ENCODE results near the gene CCDC40. TPM values are rescaled to one million over a fixed set of nuclear protein-coding genes. Genes with fewer than 3 reads are reported as not detected.

Gene CCDC40
- total RNA-seq, 1 experiment from 2014 or later, result 7.5 TPM

DNA sequence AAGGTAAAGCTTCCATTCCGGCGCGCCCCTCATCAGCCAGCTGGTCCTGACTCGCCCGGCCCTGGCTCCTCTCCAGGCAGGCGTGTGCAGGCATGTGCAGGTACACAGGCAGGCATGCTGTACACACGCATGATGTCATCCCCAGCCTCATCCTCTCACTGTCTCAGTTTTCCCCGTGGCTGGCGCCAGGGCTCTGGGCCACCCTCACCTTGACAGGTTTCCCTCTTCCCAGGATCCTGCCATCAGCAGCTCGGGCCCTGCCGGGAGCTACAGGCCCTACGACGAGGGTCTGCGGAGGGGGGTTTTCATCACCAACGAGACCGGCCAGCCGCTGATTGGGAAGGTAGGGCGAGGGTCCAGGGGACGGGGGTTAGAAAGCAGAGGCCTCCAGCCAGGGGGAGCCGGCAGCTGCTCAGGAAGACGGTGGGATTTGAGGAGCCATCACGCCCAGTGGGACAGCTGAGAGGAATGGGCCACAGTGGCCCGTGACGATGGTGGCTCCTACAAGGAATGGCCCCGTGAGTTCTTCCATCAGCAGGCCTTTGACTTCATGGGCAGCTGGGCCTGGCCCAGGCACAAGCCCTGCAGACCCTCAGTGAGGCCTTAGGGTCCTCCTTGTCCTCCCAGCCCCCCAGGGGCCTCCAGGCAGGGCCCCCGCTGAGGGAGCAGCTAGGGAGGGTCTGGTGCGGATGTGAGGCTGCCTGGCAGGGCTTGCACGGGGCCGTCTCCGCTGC is 73.4 kb downstream of the CCDC40 start:
- BruUV-seq (replicated peaks), result no TSS peak

DNA sequence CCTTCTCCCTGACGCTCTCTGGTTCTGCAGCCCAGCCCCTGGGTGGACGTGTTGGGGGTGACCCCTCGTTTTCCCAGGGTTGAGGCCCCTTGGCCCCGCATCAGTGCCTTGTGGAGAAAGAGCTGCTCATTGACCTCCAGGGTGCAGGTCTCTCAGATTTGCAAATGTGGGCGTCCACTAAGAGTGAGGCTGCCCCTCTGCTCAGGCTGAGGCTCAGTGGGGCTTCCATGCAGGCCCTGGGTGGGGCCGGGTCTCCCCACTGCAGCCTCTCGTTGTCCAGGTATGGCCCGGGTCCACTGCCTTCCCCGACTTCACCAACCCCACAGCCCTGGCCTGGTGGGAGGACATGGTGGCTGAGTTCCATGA is 74.0 kb downstream of the CCDC40 start:
- H3K9me3 ChIP-seq (ENCODE audit: low read length), result no peaks in the 10 kb centered on the region
- no peak overlapping the region for H3K27ac ChIP-seq (ENCODE audit: low read length)
- ChIA-PET POLR2A (ENCODE audit: unreplicated experiment) (no interaction called here), CTCF (no interaction called here)
- no peaks in the 10 kb centered on the region for H4K20me1 ChIP-seq (ENCODE audit: low read length)
- TF ChIP-seq EZH2phosphoT487 (IDR thresholded peaks at IDR 0.05; ENCODE audit: borderline replicate concordance, low read length) (no peak), EZH2 (IDR thresholded peaks at IDR 0.05; ENCODE audit: low read length, unreplicated experiment) (no peak)
- TF ChIP-seq, protein P1, sequence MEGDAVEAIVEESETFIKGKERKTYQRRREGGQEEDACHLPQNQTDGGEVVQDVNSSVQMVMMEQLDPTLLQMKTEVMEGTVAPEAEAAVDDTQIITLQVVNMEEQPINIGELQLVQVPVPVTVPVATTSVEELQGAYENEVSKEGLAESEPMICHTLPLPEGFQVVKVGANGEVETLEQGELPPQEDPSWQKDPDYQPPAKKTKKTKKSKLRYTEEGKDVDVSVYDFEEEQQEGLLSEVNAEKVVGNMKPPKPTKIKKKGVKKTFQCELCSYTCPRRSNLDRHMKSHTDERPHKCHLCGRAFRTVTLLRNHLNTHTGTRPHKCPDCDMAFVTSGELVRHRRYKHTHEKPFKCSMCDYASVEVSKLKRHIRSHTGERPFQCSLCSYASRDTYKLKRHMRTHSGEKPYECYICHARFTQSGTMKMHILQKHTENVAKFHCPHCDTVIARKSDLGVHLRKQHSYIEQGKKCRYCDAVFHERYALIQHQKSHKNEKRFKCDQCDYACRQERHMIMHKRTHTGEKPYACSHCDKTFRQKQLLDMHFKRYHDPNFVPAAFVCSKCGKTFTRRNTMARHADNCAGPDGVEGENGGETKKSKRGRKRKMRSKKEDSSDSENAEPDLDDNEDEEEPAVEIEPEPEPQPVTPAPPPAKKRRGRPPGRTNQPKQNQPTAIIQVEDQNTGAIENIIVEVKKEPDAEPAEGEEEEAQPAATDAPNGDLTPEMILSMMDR (conservative IDR thresholded peaks at IDR 0.05; ENCODE audit: low read depth, low read length), result no peak
- no peak overlapping the region for H3K4me3 ChIP-seq (ENCODE audit: low read length)
- no peaks in the 10 kb centered on the region for H3F3A ChIP-seq (ENCODE audit: low read length, unreplicated experiment)
- H3K9me2 ChIP-seq (replicated peaks; ENCODE audit: low read length), result no peaks in the 10 kb centered on the region
- ATAC-seq (no peak), DNase-seq (no peak)
- H3K4me1 ChIP-seq (ENCODE audit: insufficient read depth, low read length), result no peaks in the 10 kb centered on the region
- no TSS peak for BruUV-seq (replicated peaks)
- intact Hi-C loops (cut with micrococcal nuclease), result no loop called here
- no peaks in the 10 kb centered on the region for H3K27me3 ChIP-seq (ENCODE audit: low read length)
- no peak overlapping the region for H3K9ac ChIP-seq (ENCODE audit: low read length)
- H3K36me3 ChIP-seq (ENCODE audit: low read depth, low read length), result no peaks in the 10 kb centered on the region
- no peaks in the 10 kb centered on the region for H3K79me2 ChIP-seq (ENCODE audit: low read length)
- H2AFZ ChIP-seq (ENCODE audit: low read length), result no peak overlapping the region
- no peak overlapping the region for H3K4me2 ChIP-seq (ENCODE audit: low read length)

More for the DNA sequence above, 73.4 kb downstream of the CCDC40 start:
- Histone ChIP-seq H3K4me1 (ENCODE audit: insufficient read depth, low read length) (no peaks in the 10 kb centered on the region), H3K9me3 (ENCODE audit: low read length) (no peaks in the 10 kb centered on the region), H3K9me2 (replicated peaks; ENCODE audit: low read length) (no peaks in the 10 kb centered on the region), H3K4me2 (ENCODE audit: low read length) (no peak overlapping the region), H2AFZ (ENCODE audit: low read length) (no peak overlapping the region), H3K27ac (ENCODE audit: low read length) (no peak overlapping the region), H3K36me3 (ENCODE audit: low read depth, low read length) (no peaks in the 10 kb centered on the region), H3K4me3 (ENCODE audit: low read length) (no peak overlapping the region), H3K27me3 (ENCODE audit: low read length) (no peaks in the 10 kb centered on the region), H3K9ac (ENCODE audit: low read length) (no peak overlapping the region), H3F3A (ENCODE audit: low read length, unreplicated experiment) (no peaks in the 10 kb centered on the region), H3K79me2 (ENCODE audit: low read length) (no peaks in the 10 kb centered on the region), H4K20me1 (ENCODE audit: low read length) (no peaks in the 10 kb centered on the region)
- intact Hi-C loops (cut with micrococcal nuclease), result no loop called here
- POLR2A ChIA-PET (ENCODE audit: unreplicated experiment), result no interaction called here
- CTCF ChIA-PET, result no interaction called here
- no peak for ATAC-seq
- TF ChIP-seq EZH2phosphoT487 (IDR thresholded peaks at IDR 0.05; ENCODE audit: borderline replicate concordance, low read length) (no peak), EZH2 (IDR thresholded peaks at IDR 0.05; ENCODE audit: low read length, unreplicated experiment) (no peak)
- TF ChIP-seq, protein P1 (conservative IDR thresholded peaks at IDR 0.05; ENCODE audit: low read depth, low read length), result no peak
- no peak for DNase-seq

- no peaks in the 10 kb centered on the region for H3K79me2 ChIP-seq (ENCODE audit: low read length)
- intact Hi-C loops (cut with micrococcal nuclease), result no loop called here
- no peaks in the 10 kb centered on the region for H3K9me3 ChIP-seq (ENCODE audit: low read length)
- H3K4me2 ChIP-seq (ENCODE audit: low read length), result no peak overlapping the region
- no peaks in the 10 kb centered on the region for H4K20me1 ChIP-seq (ENCODE audit: low read length)
- H3K4me3 ChIP-seq (ENCODE audit: low read length), result no peak overlapping the region
- no peaks in the 10 kb centered on the region for H3K4me1 ChIP-seq (ENCODE audit: insufficient read depth, low read length)
- no peaks in the 10 kb centered on the region for H3F3A ChIP-seq (ENCODE audit: low read length, unreplicated experiment)
- no peaks in the 10 kb centered on the region for H3K27me3 ChIP-seq (ENCODE audit: low read length)
- DNase-seq (no peak), ATAC-seq (no peak)
- BruUV-seq (replicated peaks), result no TSS peak
- no peak overlapping the region for H2AFZ ChIP-seq (ENCODE audit: low read length)
- TF ChIP-seq, protein P1 (conservative IDR thresholded peaks at IDR 0.05; ENCODE audit: low read depth, low read length), result no peak
- TF ChIP-seq EZH2 (IDR thresholded peaks at IDR 0.05; ENCODE audit: low read length, unreplicated experiment), result no peak
- no peak overlapping the region for H3K27ac ChIP-seq (ENCODE audit: low read length)
- H3K9me2 ChIP-seq (replicated peaks; ENCODE audit: low read length), result no peaks in the 10 kb centered on the region
- no peak overlapping the region for H3K9ac ChIP-seq (ENCODE audit: low read length)
- POLR2A ChIA-PET (ENCODE audit: unreplicated experiment), result interaction anchor here (0.6 kb wide), 1 partner anchor 946 kb away, joined by 9 read pairs; no protein-coding TSS in a partner anchor
- CTCF ChIA-PET, result no interaction called here
- H3K36me3 ChIP-seq (ENCODE audit: low read depth, low read length), result no peaks in the 10 kb centered on the region
These were observed 74.7 kb downstream of the CCDC40 start for GRCh38 chr17:80110927-80111701.
